ENCODE results near the gene REXO2.

REXO2 gene

DNA sequence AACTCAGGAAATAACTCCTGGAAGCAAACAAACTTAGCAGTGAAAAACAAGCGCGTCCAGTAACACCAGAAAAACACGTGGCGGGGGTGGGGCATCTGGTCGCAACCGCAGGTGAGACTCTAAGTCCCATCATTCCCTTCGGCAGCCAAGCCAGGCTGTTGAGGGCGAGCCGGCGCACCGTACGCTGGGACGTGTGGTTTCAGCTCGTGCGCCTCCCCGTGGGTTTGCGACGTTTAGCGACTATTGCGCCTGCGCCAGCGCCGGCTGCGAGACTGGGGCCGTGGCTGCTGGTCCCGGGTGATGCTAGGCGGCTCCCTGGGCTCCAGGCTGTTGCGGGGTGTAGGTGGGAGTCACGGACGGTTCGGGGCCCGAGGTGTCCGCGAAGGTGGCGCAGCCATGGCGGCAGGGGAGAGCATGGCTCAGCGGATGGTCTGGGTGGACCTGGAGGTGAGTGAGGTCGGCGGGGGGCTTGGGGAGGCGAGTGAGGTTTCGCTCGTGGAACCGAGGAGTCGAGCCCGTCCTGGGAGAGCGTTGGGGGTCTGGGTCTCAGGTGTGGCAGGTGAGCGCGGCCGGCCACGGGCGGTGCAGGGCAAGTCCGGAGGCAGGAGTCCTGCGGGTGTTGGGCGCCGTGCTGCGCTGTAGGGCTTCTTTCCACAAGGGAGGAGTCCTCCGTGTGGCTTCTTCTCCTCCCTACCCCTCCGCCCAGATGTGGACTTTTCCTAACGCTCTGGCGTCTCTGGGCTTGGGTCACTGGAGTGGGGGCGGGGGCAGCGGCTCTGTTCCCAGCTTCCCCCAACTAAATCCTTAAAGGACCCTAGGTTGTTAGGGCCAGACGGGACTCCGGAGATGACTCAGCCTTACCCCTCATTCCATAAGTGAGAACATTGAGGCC lies at the start of gene REXO2:
REXO2 (plus strand) TSS at position 239 of the 892 bp plus-strand sequence; CDS start at position 301, 62 bp downstream.
- peak; percentile 93 for DNase-seq (ENCODE audit: low read depth)

- DNase-seq (ENCODE audit: low read depth), result no peak
Measured at GRCh38 chr11:114392735-114393667, 46.3 kb upstream of the REXO2 start.

GRCh38 chr11:114395736-114396135 lies 43.5 kb upstream of the REXO2 start:
- DNase-seq (ENCODE audit: low read depth), result no peak

- no peak for DNase-seq (ENCODE audit: low read depth)
Measured at GRCh38 chr11:114396916-114397315, 42.4 kb upstream of the REXO2 start.

GRCh38 chr11:114397349-114397982 lies 41.8 kb upstream of the REXO2 start:
- no peak for DNase-seq (ENCODE audit: low read depth)

GRCh38 chr11:114398303-114398920 lies 40.9 kb upstream of the REXO2 start:
- DNase-seq (ENCODE audit: low read depth), result no peak

GRCh38 chr11:114399490-114400215 lies 39.6 kb upstream of the REXO2 start:
- DNase-seq (ENCODE audit: low read depth), result no peak

DNA sequence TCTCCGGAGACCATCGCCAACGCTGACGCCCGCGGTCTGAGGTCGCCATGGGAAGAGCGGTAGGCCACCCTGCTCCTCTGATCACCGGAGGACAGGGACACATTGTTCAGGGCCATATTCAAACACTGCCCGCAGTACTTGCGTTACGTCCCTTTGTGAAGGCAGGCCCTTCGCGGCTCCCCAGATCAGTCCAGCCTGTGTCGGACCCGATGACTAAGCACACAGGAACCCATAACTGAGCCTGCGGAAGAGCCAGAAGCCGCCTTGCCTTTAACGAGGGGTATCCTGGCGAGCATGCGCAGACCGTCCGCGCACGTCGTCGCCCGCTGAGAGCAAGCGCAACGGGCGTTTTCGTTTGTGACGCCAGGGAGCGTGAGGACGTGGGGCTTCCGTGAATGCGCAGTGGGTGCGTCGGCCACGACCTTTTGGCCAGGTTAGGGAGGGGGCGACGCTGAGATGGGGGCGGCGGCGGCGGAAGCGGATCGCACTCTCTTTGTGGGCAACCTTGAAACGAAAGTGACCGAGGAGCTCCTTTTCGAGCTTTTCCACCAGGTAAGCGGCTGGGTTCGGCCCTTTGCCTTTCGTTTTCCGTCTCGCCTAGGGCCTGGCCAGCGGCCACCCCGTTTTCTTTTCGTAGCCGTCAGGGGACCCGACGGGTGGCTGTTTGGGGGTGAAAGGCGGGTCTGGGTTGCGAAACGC lies 38.9 kb upstream of the REXO2 start, which contains the start of the genes C11orf71 and RBM7:
C11orf71 (minus strand) TSS at position 296 of the 699 bp plus-strand sequence; CDS start at position 116, 180 bp downstream.
RBM7 (plus strand) TSS at position 451 of the 699 bp plus-strand sequence; CDS start at position 457, 6 bp downstream.
- DNase-seq (ENCODE audit: low read depth), result peak; percentile 97

DNA sequence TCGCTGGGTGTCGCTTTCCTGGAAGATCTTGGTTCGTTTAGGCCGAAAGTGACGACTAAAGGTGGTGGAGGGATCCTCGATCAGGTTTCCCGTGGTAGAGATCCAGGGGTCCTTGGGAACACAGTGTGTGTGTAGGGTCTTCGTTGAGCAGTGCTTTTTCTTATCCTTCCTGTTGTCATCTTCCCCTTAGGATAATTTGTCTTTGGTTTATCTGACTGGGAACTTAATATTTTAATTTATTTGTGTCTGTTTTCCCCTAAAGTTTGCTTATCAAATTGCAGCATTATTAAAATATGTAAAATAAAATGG lies 38.4 kb upstream of the REXO2 start:
- DNase-seq (ENCODE audit: low read depth), result no peak

DNA sequence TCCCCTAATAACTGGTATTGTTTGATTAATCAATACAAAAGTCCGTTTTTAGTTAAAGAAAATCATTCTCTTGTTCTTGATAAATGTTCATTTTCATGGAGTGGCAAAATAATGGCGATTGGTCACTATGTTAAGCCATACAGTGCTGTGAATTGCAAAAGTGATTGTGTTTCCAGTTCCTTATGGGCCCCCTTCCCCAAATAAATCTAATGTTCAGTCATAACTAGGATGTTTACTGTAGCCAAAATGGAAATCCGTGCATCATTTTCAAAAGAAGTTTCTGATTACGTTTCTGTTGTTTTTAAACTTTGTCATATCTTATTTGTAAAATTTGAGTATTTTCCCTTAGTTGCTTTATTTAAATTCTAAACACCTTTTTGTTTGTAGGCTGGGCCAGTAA lies 38.0 kb upstream of the REXO2 start:
- no peak for DNase-seq (ENCODE audit: low read depth)

GRCh38 chr11:114412946-114413345 lies 26.3 kb upstream of the REXO2 start:
- no peak for DNase-seq (ENCODE audit: low read depth)

DNA sequence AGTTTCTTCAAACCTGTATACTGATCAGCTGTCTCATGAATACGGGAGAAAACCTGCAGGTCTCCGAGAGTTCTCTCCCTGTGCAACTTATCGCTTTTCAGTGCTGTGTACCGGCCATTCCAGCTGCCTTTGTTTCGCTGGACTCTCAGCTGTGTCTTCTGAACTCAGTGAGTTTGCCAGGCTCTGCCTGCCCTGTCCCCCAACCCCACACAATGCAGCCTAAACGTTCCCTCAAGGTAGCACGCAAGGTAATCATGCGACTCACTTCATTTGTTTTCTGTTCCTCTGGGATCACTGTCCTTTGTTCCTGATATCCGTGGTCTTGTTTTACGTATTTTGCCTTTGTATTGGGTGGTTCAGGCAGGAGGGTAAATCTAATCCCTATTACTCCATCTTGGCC lies 25.3 kb upstream of the REXO2 start:
- no peak for DNase-seq (ENCODE audit: low read depth)

DNA sequence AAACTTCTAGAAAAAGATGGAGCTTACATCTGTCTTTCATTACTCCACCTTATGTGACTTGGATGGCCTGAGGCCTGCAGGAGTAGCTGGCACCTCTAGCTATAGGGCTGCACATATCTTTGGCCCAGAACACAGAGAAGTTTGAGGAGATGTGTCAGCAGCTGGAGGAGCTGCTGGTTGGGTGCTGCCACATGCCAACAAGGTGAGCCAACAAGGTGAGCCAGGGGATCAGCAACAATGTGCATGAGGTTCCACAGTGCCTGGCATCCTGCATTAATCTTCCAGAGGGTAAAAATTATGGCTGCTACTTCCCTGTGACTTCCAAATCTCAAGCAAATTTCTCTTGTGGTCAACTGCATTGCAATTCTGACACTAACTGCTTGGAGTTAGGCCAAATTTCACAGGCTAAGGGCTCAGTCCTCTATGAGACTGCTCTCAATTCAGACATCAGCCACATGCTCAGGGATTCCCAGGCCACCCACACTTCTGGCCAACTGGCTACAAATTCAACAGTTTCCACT lies 22.8 kb upstream of the REXO2 start:
- no peak for DNase-seq (ENCODE audit: low read depth)

- no peak for DNase-seq (ENCODE audit: low read depth)
Measured at GRCh38 chr11:114426280-114426679, 13.0 kb upstream of the REXO2 start.

GRCh38 chr11:114430290-114430689 lies 9.0 kb upstream of the REXO2 start:
- no peak for DNase-seq (ENCODE audit: low read depth)

DNA sequence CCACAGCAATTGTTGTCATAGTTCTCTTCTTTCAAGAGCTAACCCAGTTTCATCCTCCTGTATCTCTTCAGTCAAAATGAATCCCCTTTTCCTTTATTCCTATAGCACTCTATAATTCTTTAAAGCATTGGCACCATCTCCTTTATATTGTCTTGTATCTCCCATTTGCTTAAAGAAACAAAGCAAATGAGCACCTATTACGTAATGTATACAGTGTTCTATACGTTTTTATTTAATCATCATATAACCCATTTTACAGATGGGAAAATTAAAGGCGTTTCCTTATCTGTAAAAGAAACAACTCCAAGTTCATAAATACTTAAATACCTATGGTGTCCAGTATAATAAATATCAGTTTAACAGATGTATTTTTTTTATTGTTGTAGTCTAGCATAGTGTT lies 6.4 kb upstream of the REXO2 start:
- no peak for DNase-seq (ENCODE audit: low read depth)

- no peak for DNase-seq (ENCODE audit: low read depth)
Measured at GRCh38 chr11:114433376-114433775, 5.9 kb upstream of the REXO2 start.

- DNase-seq (ENCODE audit: low read depth), result no peak
Measured at GRCh38 chr11:114438303-114438702, 964 bp upstream of the REXO2 start.

DNA sequence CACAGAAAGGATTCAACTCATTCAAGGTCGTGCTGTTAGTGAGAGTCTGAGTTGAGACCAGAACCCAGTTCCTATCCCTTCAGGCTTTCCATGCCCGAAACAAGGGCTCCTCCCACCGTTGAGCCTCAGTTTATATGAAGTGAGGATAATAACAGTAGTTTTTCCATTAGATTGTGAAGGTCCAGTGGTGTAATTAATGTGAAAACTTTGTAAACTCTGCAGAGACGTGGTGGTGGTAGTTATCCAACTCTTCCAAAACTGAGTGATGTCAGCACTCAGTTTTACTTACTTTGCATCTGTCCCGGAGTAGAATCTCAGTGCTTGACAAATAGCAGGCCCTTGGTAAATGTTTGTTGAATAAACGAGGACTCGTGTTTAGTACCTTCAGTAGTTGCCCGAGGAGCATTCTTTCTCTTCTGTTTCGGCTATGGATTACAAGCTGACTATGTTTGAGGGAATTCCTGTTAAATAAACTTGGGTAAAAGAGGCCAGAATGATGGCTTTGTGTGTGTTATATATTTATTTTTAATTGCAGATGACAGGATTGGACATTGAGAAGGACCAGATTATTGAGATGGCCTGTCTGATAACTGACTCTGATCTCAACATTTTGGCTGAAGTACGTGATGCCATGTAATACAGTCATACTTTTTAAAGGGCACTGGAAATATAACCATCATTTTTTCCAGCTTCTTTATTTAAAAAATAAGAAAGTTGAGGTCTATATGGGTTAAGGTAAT lies 1.0 kb downstream of the REXO2 start:
- DNase-seq (ENCODE audit: low read depth), result no peak

Data from activated T-cell treated with anti-CD3 and anti-CD28 coated beads for 1 hour (primary cell).